Measurements from ENCODE around the gene TUBGCP6.
"Not testable (repeated sequence)": the region's sequence is repeated elsewhere in the genome, so short reads cannot be mapped to it uniquely, and the experiment has no call there.

Gene TUBGCP6

DNA sequence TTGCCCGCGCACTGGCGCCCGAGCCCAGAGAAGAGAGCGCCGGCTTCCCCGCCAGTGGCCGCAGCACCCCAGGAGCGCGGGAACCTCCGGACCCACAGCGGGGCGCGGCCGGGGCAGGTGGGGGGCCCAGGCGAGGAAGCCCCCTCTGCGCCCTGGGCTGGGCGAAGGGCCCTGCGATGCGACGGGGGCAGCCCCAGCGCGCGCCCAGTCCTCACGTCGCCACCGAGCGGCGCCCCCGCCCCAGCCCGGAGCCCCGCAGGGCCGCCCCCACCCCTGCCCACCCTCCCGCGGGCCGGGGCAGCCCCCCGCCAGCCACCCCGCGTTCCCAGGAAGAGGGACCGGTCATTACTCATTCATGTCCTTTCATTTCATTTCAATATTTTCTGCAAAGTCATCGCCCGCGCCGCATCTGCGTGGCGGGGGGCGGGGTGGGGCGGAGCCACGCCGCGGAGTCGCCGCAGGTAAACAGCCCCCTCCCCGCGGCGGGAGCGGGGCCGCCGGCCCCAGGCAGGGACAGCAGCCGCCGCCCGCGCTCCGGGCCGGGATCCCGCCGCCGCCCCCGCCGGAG, 75.0 kb downstream of the TUBGCP6 start:
- Histone ChIP-seq H3K9me3 (ENCODE audit: control insufficient read depth, insufficient read depth, low read length) (no peaks in the 10 kb centered on the region; the same call in 1 of the 2 replicates), H3K4me1 (ENCODE audit: control insufficient read depth, low read length) (peaks cover 14% of the 10 kb centered on the region), H3K4me3 (ENCODE audit: low read length) (no peak overlapping the region), H3K4me2 (ENCODE audit: low read length) (no peak overlapping the region), H3K79me2 (ENCODE audit: control insufficient read depth, low read length) (no peaks in the 10 kb centered on the region), H3K27ac (ENCODE audit: low read depth, low read length) (no peak overlapping the region), H3F3A (ENCODE audit: control insufficient read depth, insufficient read depth) (peaks cover 3% of the 10 kb centered on the region; the same call in 1 of the 2 replicates), H4K20me1 (ENCODE audit: control insufficient read depth, insufficient read depth, low read depth, low read length) (no peaks in the 10 kb centered on the region), H3K27me3 (ENCODE audit: control insufficient read depth, low read length) (peaks cover 19% of the 10 kb centered on the region), H3K9me2 (replicated peaks; ENCODE audit: control insufficient read depth, low read length) (no peaks in the 10 kb centered on the region), H3K36me3 (ENCODE audit: control insufficient read depth, low read length) (no peaks in the 10 kb centered on the region)
- TF ChIP-seq EZH2phosphoT487 (IDR thresholded peaks at IDR 0.05; ENCODE audit: borderline replicate concordance, low read length): no peak
- TF ChIP-seq, protein P1, sequence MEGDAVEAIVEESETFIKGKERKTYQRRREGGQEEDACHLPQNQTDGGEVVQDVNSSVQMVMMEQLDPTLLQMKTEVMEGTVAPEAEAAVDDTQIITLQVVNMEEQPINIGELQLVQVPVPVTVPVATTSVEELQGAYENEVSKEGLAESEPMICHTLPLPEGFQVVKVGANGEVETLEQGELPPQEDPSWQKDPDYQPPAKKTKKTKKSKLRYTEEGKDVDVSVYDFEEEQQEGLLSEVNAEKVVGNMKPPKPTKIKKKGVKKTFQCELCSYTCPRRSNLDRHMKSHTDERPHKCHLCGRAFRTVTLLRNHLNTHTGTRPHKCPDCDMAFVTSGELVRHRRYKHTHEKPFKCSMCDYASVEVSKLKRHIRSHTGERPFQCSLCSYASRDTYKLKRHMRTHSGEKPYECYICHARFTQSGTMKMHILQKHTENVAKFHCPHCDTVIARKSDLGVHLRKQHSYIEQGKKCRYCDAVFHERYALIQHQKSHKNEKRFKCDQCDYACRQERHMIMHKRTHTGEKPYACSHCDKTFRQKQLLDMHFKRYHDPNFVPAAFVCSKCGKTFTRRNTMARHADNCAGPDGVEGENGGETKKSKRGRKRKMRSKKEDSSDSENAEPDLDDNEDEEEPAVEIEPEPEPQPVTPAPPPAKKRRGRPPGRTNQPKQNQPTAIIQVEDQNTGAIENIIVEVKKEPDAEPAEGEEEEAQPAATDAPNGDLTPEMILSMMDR (IDR thresholded peaks at IDR 0.05; ENCODE audit: low read depth, low read length, poor library complexity, severe bottlenecking): no peak

GRCh38 chr22:50169181-50169759, 75.6 kb downstream of the TUBGCP6 start:
- Histone ChIP-seq H3F3A (ENCODE audit: control insufficient read depth, insufficient read depth) (peaks cover 3% of the 10 kb centered on the region; the same call in 1 of the 2 replicates), H3K36me3 (ENCODE audit: control insufficient read depth, low read length) (no peaks in the 10 kb centered on the region), H3K4me3 (ENCODE audit: low read length) (no peak overlapping the region), H3K9me3 (ENCODE audit: control insufficient read depth, insufficient read depth, low read length) (no peaks in the 10 kb centered on the region; the same call in 1 of the 2 replicates), H3K79me2 (ENCODE audit: control insufficient read depth, low read length) (no peaks in the 10 kb centered on the region), H3K27me3 (ENCODE audit: control insufficient read depth, low read length) (peaks cover 19% of the 10 kb centered on the region), H3K9me2 (replicated peaks; ENCODE audit: control insufficient read depth, low read length) (no peaks in the 10 kb centered on the region), H3K27ac (ENCODE audit: low read depth, low read length) (no peak overlapping the region), H4K20me1 (ENCODE audit: control insufficient read depth, insufficient read depth, low read depth, low read length) (no peaks in the 10 kb centered on the region), H3K4me1 (ENCODE audit: control insufficient read depth, low read length) (peaks cover 14% of the 10 kb centered on the region), H3K4me2 (ENCODE audit: low read length) (no peak overlapping the region)
- TF ChIP-seq, protein P1 (IDR thresholded peaks at IDR 0.05; ENCODE audit: low read depth, low read length, poor library complexity, severe bottlenecking): no peak
- peak; percentile 75; the same call in 1 of the 2 replicates for TF ChIP-seq EZH2phosphoT487 (IDR thresholded peaks at IDR 0.05; ENCODE audit: borderline replicate concordance, low read length)

DNA sequence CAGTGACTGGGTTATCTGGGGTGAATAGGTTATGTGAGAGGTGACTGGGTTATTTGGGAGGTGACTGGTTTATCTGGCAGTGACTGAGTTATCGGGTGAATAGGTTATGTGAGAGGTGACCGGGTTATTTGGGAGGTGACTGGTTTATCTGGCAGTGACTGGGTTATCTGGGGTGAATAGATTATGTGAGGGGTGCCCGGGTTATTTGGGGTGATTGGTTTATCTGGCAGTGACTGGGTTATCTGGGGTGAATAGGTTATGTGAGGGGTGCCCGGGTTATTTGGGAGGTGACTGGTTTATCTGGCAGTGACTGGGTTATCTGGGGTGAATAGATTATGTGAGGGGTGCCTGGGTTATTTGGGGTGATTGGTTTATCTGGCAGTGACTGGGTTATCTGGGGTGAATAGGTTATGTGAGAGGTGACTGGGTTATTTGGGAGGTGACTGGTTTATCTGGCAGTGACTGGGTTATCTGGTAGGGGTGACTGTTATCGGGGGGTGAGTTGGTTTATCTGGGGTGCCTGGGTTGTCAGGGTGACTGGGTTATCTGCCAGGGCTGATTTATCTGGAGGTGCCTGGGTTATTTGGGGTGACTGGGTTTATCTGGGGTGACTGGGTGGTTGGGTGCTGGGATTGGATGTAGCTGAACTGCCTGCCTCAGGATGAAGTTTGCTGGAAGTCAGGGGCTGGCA, 76.2 kb downstream of the TUBGCP6 start:
- not testable (repeated sequence) for H3F3A ChIP-seq (ENCODE audit: control insufficient read depth, insufficient read depth); H3K4me3 ChIP-seq (ENCODE audit: low read length)
- peaks cover 19% of the 10 kb centered on the region for H3K27me3 ChIP-seq (ENCODE audit: control insufficient read depth, low read length)

More for the DNA sequence above, 76.2 kb downstream of the TUBGCP6 start:
- not testable (repeated sequence) for H3K9me2 ChIP-seq (replicated peaks; ENCODE audit: control insufficient read depth, low read length); H4K20me1 ChIP-seq (ENCODE audit: control insufficient read depth, insufficient read depth, low read depth, low read length); H3K36me3 ChIP-seq (ENCODE audit: control insufficient read depth, low read length); H3K79me2 ChIP-seq (ENCODE audit: control insufficient read depth, low read length); H3K9me3 ChIP-seq (ENCODE audit: control insufficient read depth, insufficient read depth, low read length); H3K4me2 ChIP-seq (ENCODE audit: low read length); H3K4me1 ChIP-seq (ENCODE audit: control insufficient read depth, low read length); H3K27ac ChIP-seq (ENCODE audit: low read depth, low read length)
